MCF 10A (cell line): ENCODE results near the gene CTAGE9. TPM values are rescaled to one million over a fixed set of nuclear protein-coding genes. Genes with fewer than 3 reads are reported as not detected.
"Not testable (repeated sequence)": the region's sequence is repeated elsewhere in the genome, so short reads cannot be mapped to it uniquely, and the experiment has no call there.

Experiments
- BruUV-seq: library from RNA; stranded (reverse); fragments of 400-500 nt; replicated peaks from 2 replicates; lab custom pipeline; 2021; lab: Mats Ljungman, UMichigan
- CTCF ChIA-PET: fragments of 300-600 bp; sonication (Branson Sonifier 250); formaldehyde crosslinking; extraction: SDS; loops from one replicate; lab custom pipeline; 2021; ENCODE audit warnings: antibody characterized with exemption, inconsistent platforms; lab: Yijun Ruan, JAX
- POLR2A ChIA-PET: fragments of 300-600, 350-650 bp; sonication (Branson Sonifier 250); formaldehyde crosslinking; extraction: SDS; loops from one replicate; lab custom pipeline; 2020; ENCODE audit warnings: antibody characterized with exemption, inconsistent platforms; lab: Yijun Ruan, JAX
- DNase-seq: peaks from one replicate; pipeline ENCODE4 v3.0.0-alpha.2; 2018; ENCODE audit not compliant: unreplicated experiment
- H3K27ac Mint-ChIP-seq: one replicate; pipeline ENCODE4 v1.8.0; 2022; ENCODE audit warnings: mild to moderate bottlenecking, low read depth, mixed read lengths; ENCODE audit not compliant: unreplicated experiment
- H3K27me3 Mint-ChIP-seq: one replicate; pipeline ENCODE4 v1.8.0; 2022; ENCODE audit warnings: mixed read lengths; ENCODE audit not compliant: insufficient read depth, unreplicated experiment
- H3K36me3 Mint-ChIP-seq: one replicate; pipeline ENCODE4 v1.8.0; 2022; ENCODE audit warnings: mild to moderate bottlenecking, moderate library complexity, mixed read lengths; ENCODE audit not compliant: insufficient read depth, unreplicated experiment
- H3K4me1 Mint-ChIP-seq: one replicate; pipeline ENCODE4 v1.8.0; 2022; ENCODE audit warnings: mixed read lengths; ENCODE audit not compliant: insufficient read depth, unreplicated experiment
- H3K4me3 Mint-ChIP-seq: one replicate; pipeline ENCODE4 v1.8.0; 2022; ENCODE audit warnings: mild to moderate bottlenecking, moderate library complexity, mixed read lengths; ENCODE audit not compliant: unreplicated experiment
- H3K9me3 Mint-ChIP-seq: one replicate; pipeline ENCODE4 v1.8.0; 2022; ENCODE audit warnings: mixed read lengths; ENCODE audit not compliant: unreplicated experiment
- intact Hi-C: fragments of 100-400 bp; cut with micrococcal nuclease; formaldehyde crosslinking; loops from 2 replicates; pipeline ENCODE4 v1.14.1; 2022
- total RNA-seq: library from RNA; stranded (reverse); gene quantifications from 2 replicates; pipeline ENCODE4 v1.2.3, GENCODE V29; 2022
- TF ChIP-seq, protein P1 (sequence below): fragments of 200-600 bp; IDR thresholded peaks from one replicate; pipeline ENCODE4 v1.8.0; 2022; ENCODE audit warnings: antibody characterized with exemption, mild to moderate bottlenecking; ENCODE audit not compliant: unreplicated experiment

CTAGE9 gene
- total RNA-seq, 1 experiment from 2014 or later, result not detected

DNA sequence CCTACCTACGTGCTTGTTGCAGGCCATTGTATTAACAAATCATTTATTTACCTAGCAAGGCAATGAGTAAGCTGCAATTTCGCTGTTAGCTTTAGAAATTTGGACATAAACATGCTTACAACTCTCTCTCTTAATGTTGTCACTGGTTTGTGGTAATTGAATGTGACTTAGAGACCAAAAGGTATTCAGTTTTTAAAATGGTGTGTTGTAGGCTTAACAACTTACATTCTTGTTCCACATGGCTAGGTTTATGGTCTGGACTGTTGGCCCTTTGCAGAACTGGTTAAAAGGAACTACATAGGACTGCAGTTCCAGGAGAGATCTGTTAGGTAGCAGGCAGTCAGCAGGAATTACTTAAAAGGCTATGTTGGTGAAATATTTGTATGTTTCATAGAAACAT, 10.3 kb upstream of the CTAGE9 start:
- intact Hi-C loops, result no loop called here
- CTCF ChIA-PET, result interaction anchor here (0.6 to 2.3 kb wide), 5 partner anchors 12 to 577 kb away, joined by 4 to 10 read pairs (median 5); no protein-coding TSS in a partner anchor
- H3K27me3 Mint-ChIP-seq, result no peaks in the 10 kb centered on the region
- H3K27ac Mint-ChIP-seq, result no peak overlapping the region
- no TSS peak for BruUV-seq
- DNase-seq, result no peak
- H3K4me3 Mint-ChIP-seq, result no peak overlapping the region
- TF ChIP-seq, protein P1, sequence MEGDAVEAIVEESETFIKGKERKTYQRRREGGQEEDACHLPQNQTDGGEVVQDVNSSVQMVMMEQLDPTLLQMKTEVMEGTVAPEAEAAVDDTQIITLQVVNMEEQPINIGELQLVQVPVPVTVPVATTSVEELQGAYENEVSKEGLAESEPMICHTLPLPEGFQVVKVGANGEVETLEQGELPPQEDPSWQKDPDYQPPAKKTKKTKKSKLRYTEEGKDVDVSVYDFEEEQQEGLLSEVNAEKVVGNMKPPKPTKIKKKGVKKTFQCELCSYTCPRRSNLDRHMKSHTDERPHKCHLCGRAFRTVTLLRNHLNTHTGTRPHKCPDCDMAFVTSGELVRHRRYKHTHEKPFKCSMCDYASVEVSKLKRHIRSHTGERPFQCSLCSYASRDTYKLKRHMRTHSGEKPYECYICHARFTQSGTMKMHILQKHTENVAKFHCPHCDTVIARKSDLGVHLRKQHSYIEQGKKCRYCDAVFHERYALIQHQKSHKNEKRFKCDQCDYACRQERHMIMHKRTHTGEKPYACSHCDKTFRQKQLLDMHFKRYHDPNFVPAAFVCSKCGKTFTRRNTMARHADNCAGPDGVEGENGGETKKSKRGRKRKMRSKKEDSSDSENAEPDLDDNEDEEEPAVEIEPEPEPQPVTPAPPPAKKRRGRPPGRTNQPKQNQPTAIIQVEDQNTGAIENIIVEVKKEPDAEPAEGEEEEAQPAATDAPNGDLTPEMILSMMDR, result no peak
- H3K36me3 Mint-ChIP-seq, result no peaks in the 10 kb centered on the region
- POLR2A ChIA-PET, result interaction anchor here (1.0 kb wide), 1 partner anchor 107 kb away, joined by 3 read pairs; no protein-coding TSS in a partner anchor
- no peaks in the 10 kb centered on the region for H3K9me3 Mint-ChIP-seq
- H3K4me1 Mint-ChIP-seq, result no peaks in the 10 kb centered on the region

GRCh38 chr6:131717836-131718542, 7.2 kb upstream of the CTAGE9 start:
- no peaks in the 10 kb centered on the region for H3K36me3 Mint-ChIP-seq
- H3K4me1 Mint-ChIP-seq, result no peaks in the 10 kb centered on the region
- CTCF ChIA-PET, result interaction anchor here (1.2 to 2.0 kb wide), 2 partner anchors 23 to 197 kb away, joined by 3 to 10 read pairs; no protein-coding TSS in a partner anchor
- no peak overlapping the region for H3K4me3 Mint-ChIP-seq
- no peak overlapping the region for H3K27ac Mint-ChIP-seq
- no peak for DNase-seq
- POLR2A ChIA-PET, result interaction anchor here (0.8 to 1.4 kb wide), 2 partner anchors 23 to 146 kb away, joined by 3 to 4 read pairs; no protein-coding TSS in a partner anchor
- no peaks in the 10 kb centered on the region for H3K9me3 Mint-ChIP-seq
- TF ChIP-seq, protein P1, result no peak
- intact Hi-C loops, result no loop called here
- BruUV-seq, result no TSS peak
- H3K27me3 Mint-ChIP-seq, result no peaks in the 10 kb centered on the region

- DNase-seq, CTCF ChIA-PET, POLR2A ChIA-PET, H3K9me3 Mint-ChIP-seq, H3K27me3 Mint-ChIP-seq, H3K4me1 Mint-ChIP-seq, intact Hi-C loops, BruUV-seq, H3K36me3 Mint-ChIP-seq, H3K4me3 Mint-ChIP-seq, H3K27ac Mint-ChIP-seq: not testable (repeated sequence)
Observed at GRCh38 chr6:131715567-131715966, 4.8 kb upstream of the CTAGE9 start.

- CTCF ChIA-PET, H3K27me3 Mint-ChIP-seq, H3K9me3 Mint-ChIP-seq, H3K36me3 Mint-ChIP-seq, H3K4me3 Mint-ChIP-seq, DNase-seq, intact Hi-C loops, BruUV-seq, POLR2A ChIA-PET, H3K4me1 Mint-ChIP-seq, H3K27ac Mint-ChIP-seq: not testable (repeated sequence)
Observed at GRCh38 chr6:131703905-131704304, 6.9 kb downstream of the CTAGE9 start.

- BruUV-seq, H3K9me3 Mint-ChIP-seq, H3K27me3 Mint-ChIP-seq, CTCF ChIA-PET, POLR2A ChIA-PET, H3K36me3 Mint-ChIP-seq, H3K4me1 Mint-ChIP-seq, DNase-seq, H3K27ac Mint-ChIP-seq, H3K4me3 Mint-ChIP-seq, intact Hi-C loops: not testable (repeated sequence)
Observed at GRCh38 chr6:131700851-131701250, 10.0 kb downstream of the CTAGE9 start.
